Measurements from ENCODE around the gene DRAP1. TPM values are rescaled to one million over a fixed set of nuclear protein-coding genes. Genes with fewer than 3 reads are reported as not detected.
A peak's percentile ranks its signal among the peaks of the same experiment; 100 is the strongest.

Gene DRAP1
- total RNA-seq, 2 donors from 2014 or later: 72.1 to 83.1 TPM

GRCh38 chr11:65896034-65896999 is 22.9 kb upstream of the DRAP1 start:
- Histone ChIP-seq H3K27ac (no peak overlapping the region), H3K4me3 (no peak overlapping the region), H3K36me3 (no peaks in the 10 kb centered on the region), H3K9me3 (no peaks in the 10 kb centered on the region), H3K4me1 (peaks cover 0 to 48% of the 10 kb centered on the region in 2 donors), H3K27me3 (no peaks in the 10 kb centered on the region)
- TF ChIP-seq CTCF (IDR thresholded peaks at IDR 0.05): no peak
- DNase-seq (ENCODE audit: low spot score): no peak

- peaks cover 0 to 40% of the 10 kb centered on the region in 2 donors for H3K4me1 ChIP-seq
- no peak overlapping the region for H3K27ac ChIP-seq
- H3K36me3 ChIP-seq: no peaks in the 10 kb centered on the region
- H3K4me3 ChIP-seq: no peak overlapping the region
- no peak for TF ChIP-seq CTCF (IDR thresholded peaks at IDR 0.05)
- H3K9me3 ChIP-seq: no peaks in the 10 kb centered on the region
- H3K27me3 ChIP-seq: no peaks in the 10 kb centered on the region
- no peak for DNase-seq (ENCODE audit: low spot score)
Observed at GRCh38 chr11:65897020-65897471, 22.2 kb upstream of the DRAP1 start.

GRCh38 chr11:65898656-65899355 is 20.4 kb upstream of the DRAP1 start:
- DNase-seq (ENCODE audit: low spot score): no peak
- no peaks in the 10 kb centered on the region for H3K27me3 ChIP-seq
- no peaks in the 10 kb centered on the region for H3K9me3 ChIP-seq
- no peaks in the 10 kb centered on the region for H3K36me3 ChIP-seq
- H3K4me1 ChIP-seq: peaks cover 0 to 23% of the 10 kb centered on the region in 2 donors
- TF ChIP-seq CTCF (IDR thresholded peaks at IDR 0.05): no peak
- H3K4me3 ChIP-seq: peak overlapping the region; percentile 53 to 59
- peak overlapping the region in 1 of 2 donors; percentile 62 for H3K27ac ChIP-seq

GRCh38 chr11:65899356-65900124 is 19.7 kb upstream of the DRAP1 start:
- no peaks in the 10 kb centered on the region for H3K9me3 ChIP-seq
- peak overlapping the region; percentile 53 to 59 for H3K4me3 ChIP-seq
- H3K27ac ChIP-seq: peak overlapping the region; percentile 62 to 72
- no peak for TF ChIP-seq CTCF (IDR thresholded peaks at IDR 0.05)
- no peaks in the 10 kb centered on the region for H3K27me3 ChIP-seq
- DNase-seq (ENCODE audit: low spot score): peak; percentile 82
- peaks cover 0 to 16% of the 10 kb centered on the region in 2 donors for H3K4me1 ChIP-seq
- no peaks in the 10 kb centered on the region for H3K36me3 ChIP-seq

- peak within 1 kb of the TSS; percentile 62 to 72 for H3K27ac ChIP-seq
- H3K9me3 ChIP-seq: no peaks in the 10 kb centered on the region
- no peaks in the 10 kb centered on the region for H3K36me3 ChIP-seq
- H3K4me3 ChIP-seq: peak within 1 kb of the TSS; percentile 53 to 59
- no peak for TF ChIP-seq CTCF (IDR thresholded peaks at IDR 0.05)
- no peaks in the 10 kb centered on the region for H3K27me3 ChIP-seq
- peaks cover 0 to 14% of the 10 kb centered on the region in 2 donors for H3K4me1 ChIP-seq
- DNase-seq (ENCODE audit: low spot score): peak; percentile 94
Observed at GRCh38 chr11:65900125-65900898, 18.9 kb upstream of the DRAP1 start, which contains the start of gene FOSL1. Gene FOSL1 (minus strand): TSS chr11:65900388. CDS start chr11:65900339, 49 bp downstream.
